ENCODE data around the gene SMIM28.

SMIM28 gene

DNA sequence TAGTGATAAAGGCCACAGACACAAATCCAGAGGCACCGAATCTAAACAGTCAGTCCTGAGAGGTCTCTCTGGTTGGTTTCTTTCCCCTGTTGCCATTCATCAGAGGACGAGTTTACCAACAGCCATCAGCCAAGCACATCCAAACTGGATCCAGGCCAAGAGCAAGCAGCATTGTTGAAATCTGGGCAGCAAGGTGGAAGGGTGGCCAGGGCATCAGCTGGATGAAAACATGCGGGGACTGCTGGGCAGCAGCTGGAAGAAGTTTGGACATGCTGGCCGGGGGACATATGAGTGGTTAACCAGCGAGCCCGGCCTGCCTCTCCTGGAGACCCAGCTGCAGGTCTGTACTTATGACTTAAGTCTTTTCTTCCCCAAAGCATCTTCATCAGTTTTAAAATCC lies at the start of gene SMIM28:
SMIM28 (plus strand) TSS at position 62 of the 400 bp plus-strand sequence; CDS start at position 230, 168 bp downstream.
- no peak for DNase-seq (ENCODE audit: low read depth)
- TF ChIP-seq, protein P1, sequence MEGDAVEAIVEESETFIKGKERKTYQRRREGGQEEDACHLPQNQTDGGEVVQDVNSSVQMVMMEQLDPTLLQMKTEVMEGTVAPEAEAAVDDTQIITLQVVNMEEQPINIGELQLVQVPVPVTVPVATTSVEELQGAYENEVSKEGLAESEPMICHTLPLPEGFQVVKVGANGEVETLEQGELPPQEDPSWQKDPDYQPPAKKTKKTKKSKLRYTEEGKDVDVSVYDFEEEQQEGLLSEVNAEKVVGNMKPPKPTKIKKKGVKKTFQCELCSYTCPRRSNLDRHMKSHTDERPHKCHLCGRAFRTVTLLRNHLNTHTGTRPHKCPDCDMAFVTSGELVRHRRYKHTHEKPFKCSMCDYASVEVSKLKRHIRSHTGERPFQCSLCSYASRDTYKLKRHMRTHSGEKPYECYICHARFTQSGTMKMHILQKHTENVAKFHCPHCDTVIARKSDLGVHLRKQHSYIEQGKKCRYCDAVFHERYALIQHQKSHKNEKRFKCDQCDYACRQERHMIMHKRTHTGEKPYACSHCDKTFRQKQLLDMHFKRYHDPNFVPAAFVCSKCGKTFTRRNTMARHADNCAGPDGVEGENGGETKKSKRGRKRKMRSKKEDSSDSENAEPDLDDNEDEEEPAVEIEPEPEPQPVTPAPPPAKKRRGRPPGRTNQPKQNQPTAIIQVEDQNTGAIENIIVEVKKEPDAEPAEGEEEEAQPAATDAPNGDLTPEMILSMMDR (IDR thresholded peaks at IDR 0.05; ENCODE audit: insufficient read depth, low read depth, low read length, missing control alignments), result no peak
- no peak within 1 kb of the TSS for H3K4me3 ChIP-seq (ENCODE audit: low read depth, low read length)

DNA sequence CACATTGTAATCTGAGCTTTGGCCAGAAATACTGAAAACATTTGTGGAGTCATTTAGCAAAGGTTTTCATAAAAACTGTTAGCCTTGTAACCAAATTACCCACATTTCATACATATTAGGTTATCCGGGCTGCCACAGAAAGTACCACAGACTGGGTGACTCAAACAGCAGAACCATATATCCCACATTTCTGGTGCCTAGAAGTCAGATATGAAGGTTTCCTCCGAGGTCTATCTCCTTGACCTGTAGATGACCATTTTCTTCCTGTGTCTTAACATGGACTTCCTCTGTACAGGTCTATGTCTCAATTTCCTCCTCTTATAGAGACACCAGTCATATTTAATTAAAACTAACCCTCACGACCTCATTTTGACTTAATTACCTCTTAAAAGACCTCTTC lies 49.5 kb upstream of the SMIM28 start:
- no peak overlapping the region for H3K4me3 ChIP-seq (ENCODE audit: low read depth, low read length)
- no peak for DNase-seq (ENCODE audit: low read depth)
- TF ChIP-seq, protein P1 (IDR thresholded peaks at IDR 0.05; ENCODE audit: insufficient read depth, low read depth, low read length, missing control alignments), result no peak

DNA sequence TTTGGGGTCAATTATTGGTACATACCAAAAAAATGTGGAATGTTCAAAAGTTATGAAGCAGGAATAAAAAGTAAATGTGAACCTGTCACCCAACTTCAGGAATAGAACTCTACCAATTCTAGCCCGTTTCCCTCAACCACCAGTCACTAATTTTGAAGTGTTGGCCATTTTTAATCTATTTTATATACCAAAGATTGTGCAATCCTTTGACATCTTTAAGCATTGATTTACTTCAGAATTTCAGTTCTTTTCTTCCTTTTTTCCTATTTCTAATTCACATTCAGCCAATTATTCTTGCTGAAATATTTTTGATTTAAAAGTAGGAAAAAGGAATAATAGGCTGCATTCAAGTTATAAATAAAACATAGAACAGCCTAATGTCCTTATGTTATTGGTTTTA lies 46.9 kb upstream of the SMIM28 start:
- no peak for DNase-seq (ENCODE audit: low read depth)
- TF ChIP-seq, protein P1 (IDR thresholded peaks at IDR 0.05; ENCODE audit: insufficient read depth, low read depth, low read length, missing control alignments), result no peak
- no peak overlapping the region for H3K4me3 ChIP-seq (ENCODE audit: low read depth, low read length)

DNA sequence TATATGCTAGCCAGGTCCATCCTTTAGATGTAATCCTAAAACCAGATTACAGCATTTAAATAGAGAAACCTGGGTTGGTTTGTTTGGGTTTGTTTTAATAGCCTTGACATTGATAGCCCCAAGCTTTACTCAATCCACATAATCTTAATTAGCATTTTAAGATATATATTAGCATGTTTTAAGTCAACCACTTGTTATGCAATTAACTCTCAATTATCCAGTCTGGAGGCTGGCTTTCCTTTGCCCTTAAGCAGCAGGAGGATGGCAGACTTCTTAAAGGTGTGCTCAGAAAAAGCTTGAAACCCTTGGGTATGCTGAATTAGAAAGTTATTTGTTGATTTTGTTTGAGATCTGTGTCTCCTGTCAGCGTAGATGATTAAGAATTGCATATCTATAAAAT lies 46.3 kb upstream of the SMIM28 start:
- no peak for DNase-seq (ENCODE audit: low read depth)
- TF ChIP-seq, protein P1 (IDR thresholded peaks at IDR 0.05; ENCODE audit: insufficient read depth, low read depth, low read length, missing control alignments), result no peak
- H3K4me3 ChIP-seq (ENCODE audit: low read depth, low read length), result no peak overlapping the region

DNA sequence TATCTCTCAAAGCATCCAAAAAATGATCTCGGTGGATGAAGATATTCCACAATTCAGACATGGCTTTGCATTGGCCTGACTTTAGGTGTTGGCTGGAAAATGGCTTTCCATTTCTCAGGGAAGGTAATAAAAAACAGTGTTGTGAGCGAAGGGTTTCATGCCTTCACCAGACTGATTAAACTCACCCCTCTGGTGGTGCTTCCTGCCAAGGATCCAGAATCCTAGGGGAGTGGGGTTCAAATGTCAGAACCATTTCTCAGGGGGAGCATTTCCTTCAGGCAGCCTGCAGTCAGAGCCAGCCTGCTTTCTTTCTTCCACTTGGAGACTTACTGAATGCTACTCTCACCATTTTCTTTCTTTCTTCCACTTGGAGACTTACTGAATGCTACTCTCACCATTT lies 45.7 kb upstream of the SMIM28 start:
- TF ChIP-seq, protein P1 (IDR thresholded peaks at IDR 0.05; ENCODE audit: insufficient read depth, low read depth, low read length, missing control alignments), result no peak
- DNase-seq (ENCODE audit: low read depth), result no peak
- no peak overlapping the region for H3K4me3 ChIP-seq (ENCODE audit: low read depth, low read length)

DNA sequence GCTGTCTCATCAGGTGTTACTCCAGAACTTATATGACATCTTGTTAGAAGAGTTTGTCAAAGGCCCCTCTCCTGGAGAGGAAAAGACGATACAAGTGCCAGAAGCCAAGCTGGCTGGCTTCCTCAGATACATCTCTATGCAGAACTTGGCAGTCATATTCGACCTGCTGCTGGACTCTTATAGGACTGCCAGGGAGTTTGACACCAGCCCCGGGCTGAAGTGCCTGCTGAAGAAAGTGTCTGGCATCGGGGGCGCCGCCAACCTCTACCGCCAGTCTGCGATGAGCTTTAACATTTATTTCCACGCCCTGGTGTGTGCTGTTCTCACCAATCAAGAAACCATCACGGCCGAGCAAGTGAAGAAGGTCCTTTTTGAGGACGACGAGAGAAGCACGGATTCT lies 43.7 kb upstream of the SMIM28 start:
- TF ChIP-seq, protein P1 (IDR thresholded peaks at IDR 0.05; ENCODE audit: insufficient read depth, low read depth, low read length, missing control alignments), result no peak
- no peak for DNase-seq (ENCODE audit: low read depth)

DNA sequence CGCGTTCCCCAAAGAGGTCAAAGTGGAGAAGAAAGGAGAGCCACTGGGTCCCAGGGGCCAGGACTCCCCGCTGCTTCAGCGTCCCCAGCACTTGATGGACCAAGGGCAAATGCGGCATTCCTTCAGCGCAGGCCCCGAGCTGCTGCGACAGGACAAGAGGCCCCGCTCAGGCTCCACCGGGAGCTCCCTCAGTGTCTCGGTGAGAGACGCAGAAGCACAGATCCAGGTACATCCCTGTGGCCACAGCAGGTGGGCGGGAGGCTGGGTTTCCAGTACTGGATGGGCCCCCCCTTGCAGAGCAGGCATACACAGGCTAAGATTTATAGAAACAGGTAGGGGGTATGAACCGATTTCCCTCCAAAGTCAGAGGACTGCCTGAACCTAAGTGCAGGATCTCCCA lies 42.7 kb upstream of the SMIM28 start:
- no peak overlapping the region for H3K4me3 ChIP-seq (ENCODE audit: low read depth, low read length)

More for the DNA sequence above, 43.7 kb upstream of the SMIM28 start:
- no peak overlapping the region for H3K4me3 ChIP-seq (ENCODE audit: low read depth, low read length)

More for the DNA sequence above, 42.7 kb upstream of the SMIM28 start:
- TF ChIP-seq, protein P1 (IDR thresholded peaks at IDR 0.05; ENCODE audit: insufficient read depth, low read depth, low read length, missing control alignments), result no peak
- DNase-seq (ENCODE audit: low read depth), result no peak
